MM.1S (cell line): ENCODE measurements around the gene LGALS9.

Experiments used
- DNase-seq: peaks from one replicate; pipeline ENCODE4 v3.0.0-alpha.2; 2015
- H2AFZ ChIP-seq: fragments of 300-600 bp; sonication (generic); 2 replicates; pipeline ENCODE4 v1.6.0; 2016; ENCODE audit warnings: antibody characterized with exemption, low read length
- H3F3A ChIP-seq: fragments of 300-600 bp; sonication (generic); 2 replicates; pipeline ENCODE4 v1.6.1; 2016; ENCODE audit warnings: mild to moderate bottlenecking, antibody characterized with exemption, low read length, moderate library complexity, mixed read lengths; ENCODE audit not compliant: insufficient read depth
- H3K27ac ChIP-seq: fragments of 300-600 bp; sonication (generic); 2 replicates; pipeline ENCODE4 v1.5.1; 2016; ENCODE audit warnings: mild to moderate bottlenecking, low read length
- H3K27me3 ChIP-seq: fragments of 300-600 bp; sonication (generic); replicated peaks from 2 replicates; pipeline ENCODE4 v1.6.0; 2016; ENCODE audit warnings: low read length; ENCODE audit not compliant: insufficient read depth
- H3K36me3 ChIP-seq: fragments of 300-600 bp; sonication (generic); replicated peaks from 2 replicates; pipeline ENCODE4 v1.6.1; 2016; ENCODE audit warnings: mild to moderate bottlenecking, low read length, mixed read lengths; ENCODE audit not compliant: insufficient read depth
- H3K4me1 ChIP-seq: fragments of 300-600 bp; sonication (generic); 2 replicates; pipeline ENCODE4 v1.6.1; 2016; ENCODE audit warnings: low read length, mixed read lengths
- H3K4me2 ChIP-seq: fragments of 300-600 bp; sonication (generic); 2 replicates; pipeline ENCODE4 v1.6.0; 2016; ENCODE audit warnings: low read depth, low read length
- H3K4me3 ChIP-seq: fragments of 300-600 bp; sonication (generic); 2 replicates; pipeline ENCODE4 v1.5.1; 2016; ENCODE audit warnings: low read length, mixed read lengths
- H3K79me2 ChIP-seq: fragments of 300-600 bp; sonication (generic); 2 replicates; pipeline ENCODE4 v1.6.1; 2016; ENCODE audit warnings: mixed run types, low read length, mixed read lengths
- H3K9ac ChIP-seq: fragments of 300-600 bp; sonication (generic); 2 replicates; pipeline ENCODE4 v1.6.1; 2016; ENCODE audit warnings: low read length, mixed read lengths
- H3K9me2 ChIP-seq: fragments of 300-600 bp; sonication (generic); replicated peaks from 2 replicates; pipeline ENCODE4 v1.6.1; 2016; ENCODE audit warnings: mild to moderate bottlenecking, low read length, mixed read lengths; ENCODE audit not compliant: insufficient read depth
- H3K9me3 ChIP-seq: fragments of 300-600 bp; sonication (generic); replicated peaks from 2 replicates; pipeline ENCODE4 v1.6.1; 2016; ENCODE audit warnings: mild to moderate bottlenecking, low read length, mixed read lengths; ENCODE audit not compliant: insufficient read depth
- H4K20me1 ChIP-seq: fragments of 300-600 bp; sonication (generic); 2 replicates; pipeline ENCODE4 v1.6.1; 2016; ENCODE audit warnings: mild to moderate bottlenecking, low read length, moderate library complexity, mixed read lengths; ENCODE audit not compliant: insufficient read depth
- EZH2 ChIP-seq: fragments of 300-600 bp; sonication (generic); optimal IDR thresholded peaks from 2 replicates; pipeline ENCODE3; 2017; ENCODE audit warnings: low read depth, mild to moderate bottlenecking, antibody characterized with exemption, low read length, mixed read lengths
- EZH2phosphoT487 ChIP-seq: fragments of 300-600 bp; sonication (generic); IDR thresholded peaks from 2 replicates; pipeline ENCODE4 v1.6.1; 2018; ENCODE audit warnings: antibody characterized with exemption, low read length
- TF ChIP-seq, protein P1 (sequence below): fragments of 300-600 bp; sonication (generic); IDR thresholded peaks from 2 replicates; pipeline ENCODE4 v1.5.1; 2016; ENCODE audit warnings: antibody characterized with exemption, low read length, mixed read lengths

LGALS9 gene

DNA sequence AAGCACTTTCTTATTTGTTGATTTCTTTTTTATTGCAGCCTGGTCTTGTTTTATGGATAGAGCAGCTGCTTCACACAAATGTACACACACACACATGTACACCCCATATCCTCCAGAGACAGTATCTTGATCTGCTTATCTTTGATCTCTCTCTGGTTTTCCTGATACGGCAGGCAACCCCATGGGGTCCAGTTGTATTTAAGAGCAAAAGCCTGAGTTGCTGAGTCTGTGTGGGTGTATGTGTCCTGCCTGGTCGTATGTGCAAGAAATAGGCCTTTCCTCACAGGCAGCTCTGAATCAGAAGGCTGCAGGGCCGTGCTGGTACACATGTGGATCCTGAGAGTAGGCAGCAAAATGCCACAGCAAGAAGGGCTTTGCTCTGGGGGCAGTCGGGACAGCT is 14.6 kb upstream of the LGALS9 start:
- H3K27ac ChIP-seq = no peak overlapping the region
- no peak overlapping the region for H3K4me2 ChIP-seq

DNA sequence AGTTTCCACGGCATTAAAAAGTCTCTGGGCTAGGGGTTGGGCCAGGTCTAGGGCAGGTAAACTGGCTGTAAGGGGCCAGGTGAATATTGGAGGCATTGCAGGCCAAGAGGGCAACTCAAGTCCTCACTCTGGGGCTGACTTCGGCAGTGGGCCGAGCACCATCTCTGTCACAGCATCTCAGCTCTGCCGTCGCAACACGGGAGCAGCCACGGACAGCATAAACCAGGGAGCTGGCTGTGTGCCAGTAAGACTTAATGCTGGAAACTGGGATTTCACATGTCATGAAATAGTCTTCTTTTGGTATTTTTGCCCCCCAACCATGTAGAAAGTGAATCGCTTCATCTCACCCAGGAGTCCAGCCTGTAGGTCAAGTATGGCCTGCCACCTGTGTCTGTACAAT is 12.6 kb upstream of the LGALS9 start:
- H3K4me2 ChIP-seq = no peak overlapping the region
- no peaks in the 10 kb centered on the region for H3K79me2 ChIP-seq
- H2AFZ ChIP-seq = no peak overlapping the region
- H3K4me1 ChIP-seq = no peaks in the 10 kb centered on the region
- no peak for DNase-seq
- no peak overlapping the region for H3K27ac ChIP-seq
- no peaks in the 10 kb centered on the region for H3K9me3 ChIP-seq
- no peak for TF ChIP-seq EZH2
- TF ChIP-seq EZH2phosphoT487 = no peak
- TF ChIP-seq, protein P1, sequence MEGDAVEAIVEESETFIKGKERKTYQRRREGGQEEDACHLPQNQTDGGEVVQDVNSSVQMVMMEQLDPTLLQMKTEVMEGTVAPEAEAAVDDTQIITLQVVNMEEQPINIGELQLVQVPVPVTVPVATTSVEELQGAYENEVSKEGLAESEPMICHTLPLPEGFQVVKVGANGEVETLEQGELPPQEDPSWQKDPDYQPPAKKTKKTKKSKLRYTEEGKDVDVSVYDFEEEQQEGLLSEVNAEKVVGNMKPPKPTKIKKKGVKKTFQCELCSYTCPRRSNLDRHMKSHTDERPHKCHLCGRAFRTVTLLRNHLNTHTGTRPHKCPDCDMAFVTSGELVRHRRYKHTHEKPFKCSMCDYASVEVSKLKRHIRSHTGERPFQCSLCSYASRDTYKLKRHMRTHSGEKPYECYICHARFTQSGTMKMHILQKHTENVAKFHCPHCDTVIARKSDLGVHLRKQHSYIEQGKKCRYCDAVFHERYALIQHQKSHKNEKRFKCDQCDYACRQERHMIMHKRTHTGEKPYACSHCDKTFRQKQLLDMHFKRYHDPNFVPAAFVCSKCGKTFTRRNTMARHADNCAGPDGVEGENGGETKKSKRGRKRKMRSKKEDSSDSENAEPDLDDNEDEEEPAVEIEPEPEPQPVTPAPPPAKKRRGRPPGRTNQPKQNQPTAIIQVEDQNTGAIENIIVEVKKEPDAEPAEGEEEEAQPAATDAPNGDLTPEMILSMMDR = no peak
- no peak overlapping the region for H3K9ac ChIP-seq
- H3K9me2 ChIP-seq = no peaks in the 10 kb centered on the region
- no peak overlapping the region for H3K4me3 ChIP-seq
- no peaks in the 10 kb centered on the region for H4K20me1 ChIP-seq
- no peaks in the 10 kb centered on the region for H3K36me3 ChIP-seq
- no peaks in the 10 kb centered on the region for H3K27me3 ChIP-seq
- no peaks in the 10 kb centered on the region for H3F3A ChIP-seq

More for the DNA sequence above, 14.6 kb upstream of the LGALS9 start:
- no peaks in the 10 kb centered on the region for H3K79me2 ChIP-seq
- H3K27me3 ChIP-seq = no peaks in the 10 kb centered on the region
- no peaks in the 10 kb centered on the region for H3K36me3 ChIP-seq
- no peaks in the 10 kb centered on the region for H3F3A ChIP-seq
- H4K20me1 ChIP-seq = no peaks in the 10 kb centered on the region
- H3K9ac ChIP-seq = no peak overlapping the region
- no peak for TF ChIP-seq EZH2phosphoT487
- TF ChIP-seq, protein P1 = no peak
- no peak for TF ChIP-seq EZH2
- H2AFZ ChIP-seq = no peak overlapping the region
- peaks cover 11% of the 10 kb centered on the region for H3K4me1 ChIP-seq
- DNase-seq = no peak
- no peak overlapping the region for H3K4me3 ChIP-seq
- no peaks in the 10 kb centered on the region for H3K9me2 ChIP-seq
- H3K9me3 ChIP-seq = no peaks in the 10 kb centered on the region

- Histone ChIP-seq H3K4me3 (no peak overlapping the region), H3K27ac (no peak overlapping the region), H3K79me2 (no peaks in the 10 kb centered on the region), H3F3A (no peaks in the 10 kb centered on the region), H2AFZ (no peak overlapping the region), H3K36me3 (no peaks in the 10 kb centered on the region), H3K9me3 (no peaks in the 10 kb centered on the region), H3K27me3 (no peaks in the 10 kb centered on the region), H3K9ac (no peak overlapping the region), H4K20me1 (no peaks in the 10 kb centered on the region), H3K4me2 (no peak overlapping the region), H3K4me1 (no peaks in the 10 kb centered on the region), H3K9me2 (no peaks in the 10 kb centered on the region)
- TF ChIP-seq EZH2phosphoT487 (no peak), EZH2 (no peak)
- TF ChIP-seq, protein P1 = no peak
- no peak for DNase-seq
Measured at GRCh38 chr17:27620721-27621120, 10.3 kb upstream of the LGALS9 start.
